ENCODE measurements around the gene GDPD3. TPM values are rescaled to one million over a fixed set of nuclear protein-coding genes. Genes with fewer than 3 reads are reported as not detected.

The GDPD3 gene
- total and polyA plus RNA-seq, 2 of the 13 experiments (the other 11 are each of a cell fraction or from before 2014, with no cell fraction given), result 18.7 to 20.6 TPM

- no peak for TF ChIP-seq MTA3 (CRISPR knock-in tag; IDR thresholded peaks at IDR 0.05)
- 0 out of 2 replicates have a peak, but pooled peaks have one; percentile 28 for TF ChIP-seq ZNF766 (CRISPR knock-in tag; IDR thresholded peaks at IDR 0.05; ENCODE audit: borderline replicate concordance)
- TF ChIP-seq ZSCAN31 (CRISPR knock-in tag; IDR thresholded peaks at IDR 0.05; ENCODE audit: low read depth), result peak; percentile 65
- 0 out of 2 replicates have a peak, but pooled peaks have one; percentile 42 for TF ChIP-seq ZSCAN29 (CRISPR knock-in tag; conservative IDR thresholded peaks at IDR 0.05)
- no peak for TF ChIP-seq KIAA2018 (CRISPR knock-in tag; IDR thresholded peaks at IDR 0.05; ENCODE audit: borderline replicate concordance)
- no peak for TF ChIP-seq ZNF3 (CRISPR knock-in tag; IDR thresholded peaks at IDR 0.05)
- no peak for TF ChIP-seq REL (CRISPR knock-in tag; conservative IDR thresholded peaks at IDR 0.05)
- peak; percentile 76 for TF ChIP-seq ZMYM4 (CRISPR knock-in tag; IDR thresholded peaks at IDR 0.05)
- TF ChIP-seq ZFP41 (CRISPR knock-in tag; IDR thresholded peaks at IDR 0.05; ENCODE audit: borderline replicate concordance), result no peak
- TF ChIP-seq HNF1B (CRISPR knock-in tag; IDR thresholded peaks at IDR 0.05), result peak; percentile 71
- TF ChIP-seq ZNF703 (CRISPR knock-in tag; IDR thresholded peaks at IDR 0.05; ENCODE audit: borderline replicate concordance), result no peak
- 0 out of 2 replicates have a peak, but pooled peaks have one; percentile 30 for TF ChIP-seq ZNF230 (CRISPR knock-in tag; IDR thresholded peaks at IDR 0.05)
- TF ChIP-seq DDIT3 (CRISPR knock-in tag; IDR thresholded peaks at IDR 0.05), result no peak
- TF ChIP-seq ZNF598 (CRISPR knock-in tag; IDR thresholded peaks at IDR 0.05; ENCODE audit: borderline replicate concordance), result no peak
- TF ChIP-seq ZNF749 (CRISPR knock-in tag; IDR thresholded peaks at IDR 0.05; ENCODE audit: borderline replicate concordance), result no peak
Measured at GRCh38 chr16:30096105-30096861, 17.1 kb downstream of the GDPD3 start, which contains the start of gene YPEL3 (continued).

Measured in HepG2 (cell line).